H1 (cell line): ENCODE measurements around the gene FARSB. TPM values are rescaled to one million over a fixed set of nuclear protein-coding genes. Genes with fewer than 3 reads are reported as not detected.

Source experiments
- CTCF ChIA-PET: fragments of 300-600 bp; sonication (Branson Sonifier 250); formaldehyde crosslinking; loops from one replicate; lab custom pipeline; 2021; ENCODE audit not compliant: partially characterized antibody; lab: Charles Lee
- POLR2A ChIA-PET: fragments of 300-600 bp; sonication (Branson Sonifier 250); formaldehyde crosslinking; loops from one replicate; lab custom pipeline; 2021; ENCODE audit warnings: inconsistent platforms; ENCODE audit not compliant: partially characterized antibody; lab: Charles Lee
- DNase-seq, 2 experiments: peaks; one replicate each; pipeline versions ENCODE4 v3.0.0 to v3.0.0-alpha.2; 2010 to 2022; ENCODE audit warnings: low spot score in 2 of 2, low read depth in 1 of 2, mixed read lengths in 1 of 2
- FAIRE-seq: peaks from 2 replicates; lab custom pipeline; 2011; peaks lifted over from hg19 to GRCh38; lab: Jason Lieb, UNC
- H2AFZ ChIP-seq: 2 replicates; pipeline ENCODE4 v1.8.1; 2012; ENCODE audit warnings: low read length, inconsistent platforms
- H2AK5ac ChIP-seq: 2 replicates; pipeline ENCODE4 v1.6.1; 2013; ENCODE audit warnings: low read depth, low read length
- H2BK120ac ChIP-seq: replicated peaks from 2 replicates; pipeline ENCODE3; 2013; ENCODE audit warnings: low read depth, low read length, inconsistent platforms
- H2BK12ac ChIP-seq: 2 replicates; pipeline ENCODE4 v1.6.1; 2013; ENCODE audit warnings: low read depth, low read length
- H2BK15ac ChIP-seq: 2 replicates; pipeline ENCODE4 v1.6.1; 2013; ENCODE audit warnings: low read length
- H2BK20ac ChIP-seq: 2 replicates; pipeline ENCODE4 v1.6.1; 2013; ENCODE audit warnings: low read length
- H2BK5ac ChIP-seq: 2 replicates; pipeline ENCODE4 v1.6.1; 2013; ENCODE audit warnings: low read depth, low read length
- H3K14ac ChIP-seq: 2 replicates; pipeline ENCODE4 v1.6.1; 2013; ENCODE audit warnings: inconsistent platforms; ENCODE audit not compliant: insufficient read length
- H3K18ac ChIP-seq: 2 replicates; pipeline ENCODE4 v1.6.1; 2013; ENCODE audit warnings: low read length; ENCODE audit errors: extremely low read depth
- H3K23ac ChIP-seq: 2 replicates; pipeline ENCODE4 v1.6.1; 2013; ENCODE audit warnings: inconsistent platforms; ENCODE audit not compliant: insufficient read length
- H3K23me2 ChIP-seq: 2 replicates; pipeline ENCODE4 v1.6.1; 2013; ENCODE audit warnings: low read depth, low read length
- H3K27ac ChIP-seq: 2 replicates; pipeline ENCODE4 v1.6.1; 2011; ENCODE audit warnings: low read depth, low read length, inconsistent platforms
- H3K27me3 ChIP-seq, 4 experiments: replicated peaks in 1 of 4; 1 replicate in 1 of 4; 2 replicates in 3 of 4; pipeline versions ENCODE4 v1.6.1 to v1.8.1; 2011 to 2013; ENCODE audit warnings: low read length in 3 of 4, mild to moderate bottlenecking in 3 of 4, inconsistent platforms in 2 of 4, mixed read lengths in 2 of 4, moderate library complexity in 1 of 4; ENCODE audit not compliant: control insufficient read depth in 3 of 4, insufficient read depth in 3 of 4; ENCODE audit errors: extremely low read depth in 1 of 4
- H3K36me3 ChIP-seq, 4 experiments: 2 replicates each; pipeline versions ENCODE4 v1.6.1 to v1.8.1; 2011 to 2013; ENCODE audit warnings: mild to moderate bottlenecking in 4 of 4, low read length in 3 of 4, moderate library complexity in 2 of 4, control low read depth in 1 of 4, inconsistent platforms in 1 of 4; ENCODE audit not compliant: insufficient read depth in 4 of 4, control insufficient read depth in 2 of 4
- H3K4ac ChIP-seq: replicated peaks from 2 replicates; pipeline ENCODE3; 2013; ENCODE audit warnings: low read length, low read depth, mixed read lengths, inconsistent platforms; ENCODE audit not compliant: insufficient read length
- H3K4me1 ChIP-seq, 4 experiments: replicated peaks in 1 of 4; 1 replicate in 1 of 4; 2 replicates in 3 of 4; pipeline versions ENCODE4 v1.6.1 to v1.8.1; 2011 to 2013; ENCODE audit warnings: low read length in 3 of 4, inconsistent platforms in 2 of 4, mixed read lengths in 1 of 4; ENCODE audit not compliant: insufficient read depth in 4 of 4, control insufficient read depth in 3 of 4
- H3K4me2 ChIP-seq, 2 experiments: 2 replicates each; pipeline versions ENCODE4 v1.6.1 to v1.8.1; 2011 to 2013; ENCODE audit warnings: low read depth in 2 of 2, low read length in 2 of 2, control low read depth in 1 of 2, inconsistent platforms in 1 of 2, mild to moderate bottlenecking in 1 of 2; ENCODE audit not compliant: insufficient read depth in 1 of 2
- H3K4me3 ChIP-seq, 4 experiments: fragments of 200-600, 300-600 bp in 1 of 4; sonication (generic), shearing (Covaris generic), sonication (Bioruptor Twin) in 1 of 4; 2 replicates each; pipeline versions ENCODE4 v1.5.1 to v1.8.1; 2011 to 2016; ENCODE audit warnings: low read length in 4 of 4, low read depth in 3 of 4, control low read depth in 2 of 4, inconsistent platforms in 2 of 4, mild to moderate bottlenecking in 2 of 4, mixed read lengths in 1 of 4, moderate library complexity in 1 of 4; ENCODE audit not compliant: insufficient read depth in 2 of 4; ENCODE audit errors: extremely low read depth in 1 of 4
- H3K56ac ChIP-seq: replicated peaks from 2 replicates; pipeline ENCODE3; 2013; ENCODE audit warnings: low read depth, mild to moderate bottlenecking, mixed read lengths, low read length, inconsistent platforms; ENCODE audit not compliant: insufficient read length
- H3K79me1 ChIP-seq: 2 replicates; pipeline ENCODE4 v1.6.1; 2013; ENCODE audit warnings: low read depth, low read length, control low read depth
- H3K79me2 ChIP-seq, 2 experiments: 2 replicates each; pipeline versions ENCODE4 v1.6.1 to v1.8.1; 2012 to 2013; ENCODE audit warnings: low read length in 2 of 2, mild to moderate bottlenecking in 2 of 2, inconsistent platforms in 1 of 2; ENCODE audit not compliant: insufficient read depth in 2 of 2, control insufficient read depth in 1 of 2
- H3K9ac ChIP-seq, 4 experiments: replicated peaks in 1 of 4; 1 replicate in 1 of 4; 2 replicates in 3 of 4; pipeline versions ENCODE4 v1.6.1 to v1.8.1; 2011 to 2013; ENCODE audit warnings: low read depth in 3 of 4, low read length in 3 of 4, control low read depth in 2 of 4, mild to moderate bottlenecking in 2 of 4, moderate library complexity in 2 of 4, inconsistent platforms in 1 of 4; ENCODE audit errors: extremely low read depth in 1 of 4
- H3K9me3 ChIP-seq, 2 experiments: 2 replicates each; pipeline versions ENCODE4 v1.6.1 to v1.8.1; 2012 to 2013; ENCODE audit warnings: mild to moderate bottlenecking in 2 of 2, moderate library complexity in 2 of 2, control low read depth in 1 of 2, inconsistent platforms in 1 of 2, low read depth in 1 of 2, low read length in 1 of 2, mixed read lengths in 1 of 2; ENCODE audit not compliant: insufficient read depth in 2 of 2
- H4K20me1 ChIP-seq, 2 experiments: replicated peaks in 1 of 2; 2 replicates each; pipeline versions ENCODE3 to v1.8.1; 2011 to 2013; ENCODE audit warnings: inconsistent platforms in 2 of 2, low read length in 2 of 2, mild to moderate bottlenecking in 1 of 2; ENCODE audit not compliant: insufficient read depth in 2 of 2, control insufficient read depth in 1 of 2
- H4K5ac ChIP-seq: 2 replicates; pipeline ENCODE4 v1.6.1; 2013; ENCODE audit warnings: low read length, low read depth, mixed read lengths, inconsistent platforms; ENCODE audit not compliant: insufficient read length
- H4K8ac ChIP-seq: 2 replicates; pipeline ENCODE4 v1.8.0; 2013; ENCODE audit warnings: mild to moderate bottlenecking, moderate library complexity, low read length, inconsistent platforms; ENCODE audit not compliant: insufficient read depth; ENCODE audit errors: extremely low read depth
- H4K91ac ChIP-seq: replicated peaks from 2 replicates; pipeline ENCODE3; 2013; ENCODE audit warnings: low read length, mixed read lengths, inconsistent platforms; ENCODE audit not compliant: insufficient read length
- MAFK ChIP-seq: IDR thresholded peaks from 2 replicates; pipeline ENCODE4 v1.6.1; 2012; ENCODE audit warnings: low read depth, mild to moderate bottlenecking, improper control_type of control experiment, low read length
- WGBS, 2 experiments: shearing (Covaris generic) in 1 of 2; methylation state at CpG; one replicate each; pipeline versions ENCODE4 v1.1.6 to v1.1.7; 2013 to 2015; ENCODE audit warnings: low lambda C conversion rate in 2 of 2, mixed read lengths in 2 of 2, inconsistent platforms in 1 of 2, low coverage in 1 of 2, missing lambda C conversion rate in 1 of 2; ENCODE audit not compliant: insufficient replicate concordance in 2 of 2, insufficient coverage in 1 of 2, insufficient read length in 1 of 2; ENCODE audit errors: extremely low coverage in 1 of 2, missing lambda C conversion rate in 1 of 2; 5-methylcytosine and 5-hydroxymethylcytosine counted together
- polyA plus RNA-seq, 7 experiments: library from polyadenylated mRNA; depleted of rRNA in 3 of 7; stranded (reverse) in 5 of 7; unstranded in 2 of 7; fragments of >200 nt in 5 of 7; fragments of 200-250 nt in 2 of 7; gene quantifications; 1 replicate in 5 of 7; 2 replicates in 1 of 7; 4 replicates in 1 of 7; pipeline versions ENCODE4 v1.2.1 to v1.2.3, GENCODE V29; 2011 to 2013; ENCODE audit warnings: missing spikeins in 2 of 7, mixed read lengths in 2 of 7
- total RNA-seq: library from RNA; stranded (reverse); fragmentation: NEBNext Ultra II Directional; extraction: Animal tissue kit (Norgen Biotek cat#: 25700); gene quantifications from 2 replicates; pipeline ENCODE4 v1.2.1, GENCODE V29; 2021

Gene FARSB
- total and polyA plus RNA-seq, 2 of the 8 experiments (the other 6 are each of a cell fraction or from before 2014, with no cell fraction given): 21.0 to 37.9 TPM

- H4K8ac ChIP-seq: no peak overlapping the region
- no peak overlapping the region for H3K56ac ChIP-seq
- no peaks in the 10 kb centered on the region for H3K36me3 ChIP-seq
- H4K91ac ChIP-seq: no peak overlapping the region
- H3K4me1 ChIP-seq: peaks cover 0 to 7% (median 3%) of the 10 kb centered on the region in 4 experiments; a peak in 3 of 7 replicates
- H3K4ac ChIP-seq: no peak overlapping the region
- 95% methylated on average over 1 of the region's 1 CpG; no CpG with 5 or more reads in 1 of the 2 experiments for WGBS, 2 experiments
- H2BK15ac ChIP-seq: no peak overlapping the region
- H3K4me2 ChIP-seq: no peak overlapping the region
- no peak overlapping the region for H2AFZ ChIP-seq
- POLR2A ChIA-PET: no interaction called here
- CTCF ChIA-PET: interaction anchor here (0.9 to 2.4 kb wide), 4 partner anchors 17 to 507 kb away, joined by 3 to 10 read pairs (median 4); no protein-coding TSS in a partner anchor
- H3K9ac ChIP-seq: no peak overlapping the region
- H3K4me3 ChIP-seq: no peak overlapping the region
- H3K23ac ChIP-seq: no peak overlapping the region
- no peaks in the 10 kb centered on the region for H3K23me2 ChIP-seq
- H4K20me1 ChIP-seq: no peaks in the 10 kb centered on the region
- no peaks in the 10 kb centered on the region for H3K9me3 ChIP-seq
- no peak overlapping the region for H3K14ac ChIP-seq
- no peak for DNase-seq
- no peak for TF ChIP-seq MAFK
- TF ChIP-seq, all 59 proteins: peak for 0
- Histone ChIP-seq H3K27me3 (no peaks in the 10 kb centered on the region), H2BK5ac (no peak overlapping the region), H3K79me2 (no peaks in the 10 kb centered on the region), H2BK120ac (no peak overlapping the region), H3K79me1 (no peaks in the 10 kb centered on the region), H2BK12ac (no peak overlapping the region), H3K18ac (no peak overlapping the region), H2BK20ac (no peak overlapping the region), H3K27ac (no peak overlapping the region), H4K5ac (no peak overlapping the region), H2AK5ac (no peak overlapping the region)
- FAIRE-seq: no peak
Measured at GRCh38 chr2:222544661-222545060, 111.2 kb downstream of the FARSB start.
